A673 (cell line): ENCODE measurements around the gene SUMF1. TPM values are rescaled to one million over a fixed set of nuclear protein-coding genes. Genes with fewer than 3 reads are reported as not detected.

Experiments
- BruUV-seq: library from RNA; stranded (reverse); fragments of 400-500 nt; replicated peaks from 2 replicates; lab custom pipeline; 2021; lab: Mats Ljungman, UMichigan
- CTCF ChIA-PET: fragments of 300-600 bp; sonication (Branson Sonifier 250); formaldehyde crosslinking; loops from one replicate; lab custom pipeline; 2022; ENCODE audit warnings: antibody characterized with exemption; lab: Charles Lee
- POLR2A ChIA-PET: fragments of 300-600 bp; sonication (Branson Sonifier 250); formaldehyde crosslinking; loops from one replicate; lab custom pipeline; 2022; ENCODE audit warnings: antibody characterized with exemption; ENCODE audit not compliant: low non-redundant PET; lab: Charles Lee
- DNase-seq: peaks from one replicate; pipeline ENCODE4 v3.0.0-alpha.2; 2015; ENCODE audit warnings: low spot score
- H3K27ac ChIP-seq: fragments of 200-600 bp; sonication (generic); 2 replicates; pipeline ENCODE4 v1.5.1; 2016; ENCODE audit warnings: mixed run types, low read depth, mild to moderate bottlenecking, mixed read lengths, antibody characterized with exemption, low read length; ENCODE audit not compliant: poor library complexity, severe bottlenecking
- H3K27me3 ChIP-seq: fragments of 200-600 bp; sonication (generic); replicated peaks from 2 replicates; pipeline ENCODE4 v1.6.1; 2017; ENCODE audit warnings: mixed run types, low read depth, mild to moderate bottlenecking, mixed read lengths, antibody characterized with exemption, low read length; ENCODE audit not compliant: insufficient read depth, poor library complexity
- H3K36me3 ChIP-seq: fragments of 200-600 bp; sonication (generic); 2 replicates; pipeline ENCODE4 v1.6.1; 2016; ENCODE audit warnings: mixed run types, mild to moderate bottlenecking, mixed read lengths, antibody characterized with exemption, low read length; ENCODE audit not compliant: insufficient read depth, poor library complexity, severe bottlenecking
- H3K4me1 ChIP-seq: fragments of 200-600 bp; sonication (generic); 2 replicates; pipeline ENCODE4 v1.6.1; 2017; ENCODE audit warnings: mixed run types, mild to moderate bottlenecking, mixed read lengths, antibody characterized with exemption, low read length; ENCODE audit not compliant: insufficient read depth, poor library complexity, severe bottlenecking
- H3K4me3 ChIP-seq: fragments of 200-600 bp; sonication (generic); 2 replicates; pipeline ENCODE4 v1.5.1; 2016; ENCODE audit warnings: low read depth, mixed run types, mild to moderate bottlenecking, mixed read lengths, low read length; ENCODE audit not compliant: poor library complexity, severe bottlenecking
- H3K9me3 ChIP-seq: fragments of 200-600 bp; sonication (generic); 2 replicates; pipeline ENCODE4 v1.6.1; 2016; ENCODE audit warnings: mixed run types, low read depth, mild to moderate bottlenecking, mixed read lengths, antibody characterized with exemption, low read length; ENCODE audit not compliant: poor library complexity, severe bottlenecking
- CTCF ChIP-seq: fragments of 300-800, 200-600 bp; sonication (generic); conservative IDR thresholded peaks from 2 replicates; pipeline ENCODE4 v1.5.1; 2017; ENCODE audit warnings: low read depth, mild to moderate bottlenecking, antibody characterized with exemption, low read length, moderate library complexity, mixed read lengths
- EZH2 ChIP-seq: fragments of 200-600 bp; sonication (generic); IDR thresholded peaks from 2 replicates; pipeline ENCODE4 v1.6.1; 2017; ENCODE audit warnings: borderline replicate concordance, low read depth, mild to moderate bottlenecking, mixed read lengths, antibody characterized with exemption, low read length; ENCODE audit not compliant: poor library complexity, severe bottlenecking
- intact Hi-C: fragments of 100-400 bp; cut with micrococcal nuclease; formaldehyde crosslinking; loops from one replicate; pipeline ENCODE4 v1.10.0; 2022; ENCODE audit not compliant: unreplicated experiment
- total RNA-seq: library from RNA; stranded (reverse); gene quantifications from 2 replicates; pipeline ENCODE4 v1.2.3, GENCODE V29; 2021

SUMF1 gene
- total RNA-seq, 1 experiment from 2014 or later = 7.8 TPM

- BruUV-seq = no TSS peak
Observed at GRCh38 chr3:4514321-4514720, 47.3 kb upstream of the SUMF1 start.

DNA sequence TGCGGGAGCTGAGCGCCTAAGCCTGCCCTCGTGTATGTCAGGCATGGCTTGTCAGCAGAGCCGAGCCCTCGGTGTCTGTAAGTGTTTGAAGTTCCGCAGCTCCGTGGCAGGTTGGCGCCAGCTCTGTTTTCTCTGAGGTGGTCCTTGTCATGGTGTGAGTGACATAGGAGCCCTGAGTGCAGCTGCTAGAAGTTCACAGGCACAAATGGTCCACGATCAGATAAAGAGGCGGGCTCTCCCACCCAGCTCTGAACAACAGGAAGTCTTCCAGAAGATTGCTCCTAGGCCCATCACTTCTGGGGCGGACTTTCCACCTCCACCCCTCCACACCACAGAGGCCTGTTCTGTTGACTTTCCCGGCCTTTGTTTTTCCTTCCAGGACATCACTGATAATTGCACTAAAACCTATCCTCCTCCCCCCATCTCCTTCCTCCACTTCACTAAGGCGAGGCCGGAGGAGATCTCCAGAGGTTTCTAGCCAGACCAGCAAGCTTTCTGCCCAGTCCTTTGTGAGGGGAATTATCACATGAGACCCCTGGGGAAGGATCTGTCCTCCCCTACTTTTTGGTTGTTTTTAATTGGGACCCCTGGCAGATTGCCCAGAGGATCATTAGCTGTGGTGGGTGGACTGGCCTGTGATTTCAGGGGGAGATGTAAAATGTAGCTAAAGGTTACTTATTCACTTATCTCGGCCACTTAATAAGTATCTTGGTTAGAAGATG, 46.0 kb upstream of the SUMF1 start:
- intact Hi-C loops = no loop called here
- ChIA-PET POLR2A (no interaction called here), CTCF (no interaction called here)
- TF ChIP-seq EZH2 = no peak
- TF ChIP-seq CTCF = no peak
- Histone ChIP-seq H3K36me3 (no peaks in the 10 kb centered on the region), H3K4me1 (peaks cover 3% of the 10 kb centered on the region), H3K27me3 (no peaks in the 10 kb centered on the region), H3K9me3 (no peaks in the 10 kb centered on the region), H3K27ac (no peak overlapping the region), H3K4me3 (no peak overlapping the region)
- DNase-seq = no peak
- BruUV-seq = no TSS peak

More at GRCh38 chr3:4514321-4514720, 47.3 kb upstream of the SUMF1 start:
- H3K4me1 ChIP-seq = no peaks in the 10 kb centered on the region
- TF ChIP-seq CTCF (no peak), EZH2 (no peak)
- no peak overlapping the region for H3K27ac ChIP-seq
- intact Hi-C loops = no loop called here
- ChIA-PET CTCF (no interaction called here), POLR2A (no interaction called here)
- DNase-seq = no peak
- no peaks in the 10 kb centered on the region for H3K36me3 ChIP-seq
- no peak overlapping the region for H3K4me3 ChIP-seq
- H3K9me3 ChIP-seq = no peaks in the 10 kb centered on the region
- no peaks in the 10 kb centered on the region for H3K27me3 ChIP-seq

GRCh38 chr3:4511491-4512262, 44.6 kb upstream of the SUMF1 start:
- intact Hi-C loops = no loop called here
- Histone ChIP-seq H3K4me3 (no peak overlapping the region), H3K27me3 (no peaks in the 10 kb centered on the region), H3K4me1 (peaks cover 3% of the 10 kb centered on the region), H3K36me3 (no peaks in the 10 kb centered on the region), H3K9me3 (no peaks in the 10 kb centered on the region), H3K27ac (no peak overlapping the region)
- ChIA-PET POLR2A (no interaction called here), CTCF (no interaction called here)
- TF ChIP-seq EZH2 = no peak
- TF ChIP-seq CTCF = no peak
- no peak for DNase-seq
- no TSS peak for BruUV-seq
